DND-41 (cell line): ENCODE results near the gene MNT.

ENCODE experiments used
- ATAC-seq: fragments of 200-7000 bp; cut with Tn5 transposase; 3 replicates; pipeline ENCODE4 v1.9.1; 2021; ENCODE audit warnings: low read depth; ENCODE audit not compliant: insufficient read depth
- DNase-seq: peaks from one replicate; pipeline ENCODE4 v3.0.0-alpha.2; 2020
- H2AFZ ChIP-seq: 2 replicates; pipeline ENCODE4 v1.6.0; 2012; ENCODE audit warnings: low read depth, low read length
- H3K27ac ChIP-seq: 2 replicates; pipeline ENCODE4 v1.5.1; 2012; ENCODE audit warnings: low read length, inconsistent platforms
- H3K27me3 ChIP-seq: fragments of 200-600 bp; sonication (generic); 2 replicates; pipeline ENCODE4 v1.6.0; 2012; ENCODE audit warnings: low read length, mild to moderate bottlenecking, inconsistent platforms; ENCODE audit not compliant: insufficient read depth, poor library complexity
- H3K36me3 ChIP-seq: 2 replicates; pipeline ENCODE4 v1.5.1; 2012; ENCODE audit warnings: low read length, inconsistent platforms; ENCODE audit not compliant: insufficient read depth
- H3K4me1 ChIP-seq: 2 replicates; pipeline ENCODE4 v1.5.1; 2012; ENCODE audit warnings: mild to moderate bottlenecking, low read length; ENCODE audit not compliant: insufficient read depth
- H3K4me2 ChIP-seq: 2 replicates; pipeline ENCODE4 v1.6.0; 2012; ENCODE audit warnings: mild to moderate bottlenecking, moderate library complexity, low read length, inconsistent platforms; ENCODE audit not compliant: insufficient read depth
- H3K4me3 ChIP-seq, 2 experiments: fragments of 200-600 bp in 1 of 2; shearing (Covaris generic) in 1 of 2; 2 replicates each; pipeline ENCODE4 v1.5.1; 2012 to 2016; ENCODE audit warnings: inconsistent platforms in 2 of 2, low read length in 2 of 2, mild to moderate bottlenecking in 2 of 2, low read depth in 1 of 2, moderate library complexity in 1 of 2
- H3K79me2 ChIP-seq: 2 replicates; pipeline ENCODE4 v1.6.0; 2012; ENCODE audit warnings: low read length, inconsistent platforms; ENCODE audit not compliant: insufficient read depth
- H3K9ac ChIP-seq: 2 replicates; pipeline ENCODE4 v1.6.0; 2012; ENCODE audit warnings: low read depth, mild to moderate bottlenecking, inconsistent platforms, low read length, moderate library complexity
- H3K9me3 ChIP-seq: 2 replicates; pipeline ENCODE4 v1.5.1; 2012; ENCODE audit warnings: low read length, moderate library complexity, mild to moderate bottlenecking, inconsistent platforms; ENCODE audit not compliant: insufficient read depth, severe bottlenecking
- H4K20me1 ChIP-seq: 2 replicates; pipeline ENCODE4 v1.6.0; 2012; ENCODE audit warnings: low read length; ENCODE audit not compliant: insufficient read depth
- CTCF ChIP-seq: IDR thresholded peaks from 2 replicates; pipeline ENCODE4 v1.5.1; 2012; ENCODE audit warnings: borderline replicate concordance, low read length, moderate library complexity, mild to moderate bottlenecking; ENCODE audit not compliant: poor library complexity, severe bottlenecking; ENCODE audit errors: extremely low read depth
- EZH2 ChIP-seq: IDR thresholded peaks from 3 replicates; pipeline ENCODE4 v1.6.1; 2012; ENCODE audit warnings: borderline replicate concordance, low read depth, mild to moderate bottlenecking, moderate library complexity, low read length, inconsistent platforms; ENCODE audit not compliant: severe bottlenecking

Gene MNT

GRCh38 chr17:2351269-2351668, 49.6 kb downstream of the MNT start:
- Histone ChIP-seq H3K36me3 (peaks cover 15% of the 10 kb centered on the region; the same call in 1 of the 2 replicates), H3K4me2 (no peak overlapping the region), H4K20me1 (peaks cover 20% of the 10 kb centered on the region), H3K27ac (no peak overlapping the region), H2AFZ (no peak overlapping the region), H3K4me3 (no peak overlapping the region), H3K4me1 (peaks cover 11% of the 10 kb centered on the region), H3K9ac (no peak overlapping the region), H3K27me3 (no peaks in the 10 kb centered on the region), H3K79me2 (no peaks in the 10 kb centered on the region), H3K9me3 (no peaks in the 10 kb centered on the region)
- ATAC-seq (no peak), DNase-seq (no peak)
- TF ChIP-seq EZH2: no peak
- no peak for TF ChIP-seq CTCF

- TF ChIP-seq CTCF (no peak), EZH2 (no peak)
- Histone ChIP-seq H2AFZ (no peak overlapping the region), H3K4me1 (peaks cover 2% of the 10 kb centered on the region; the same call in 1 of the 2 replicates), H3K27ac (no peak overlapping the region), H3K27me3 (no peaks in the 10 kb centered on the region), H3K36me3 (peaks cover 27% of the 10 kb centered on the region), H3K9ac (no peak overlapping the region), H3K4me3 (no peak overlapping the region), H3K79me2 (no peaks in the 10 kb centered on the region), H3K9me3 (no peaks in the 10 kb centered on the region), H4K20me1 (peaks cover 15% of the 10 kb centered on the region; the same call in 1 of the 2 replicates), H3K4me2 (no peak overlapping the region)
- DNase-seq (no peak), ATAC-seq (no peak)
Measured at GRCh38 chr17:2347805-2348685, 52.8 kb downstream of the MNT start.

GRCh38 chr17:2346475-2346874, 54.4 kb downstream of the MNT start:
- Histone ChIP-seq H3K36me3 (peaks cover 37% of the 10 kb centered on the region), H4K20me1 (peaks cover 9% of the 10 kb centered on the region; the same call in 1 of the 2 replicates), H3K9me3 (no peaks in the 10 kb centered on the region), H3K4me1 (no peaks in the 10 kb centered on the region), H3K9ac (no peak overlapping the region), H3K79me2 (peaks cover 3% of the 10 kb centered on the region; the same call in 1 of the 2 replicates), H3K4me3 (no peak overlapping the region), H3K4me2 (no peak overlapping the region), H3K27me3 (no peaks in the 10 kb centered on the region), H2AFZ (no peak overlapping the region), H3K27ac (no peak overlapping the region)
- DNase-seq (no peak), ATAC-seq (no peak)
- TF ChIP-seq EZH2 (no peak), CTCF (no peak)
